Measurements from ENCODE around the gene CPSF7.
"Not testable (repeated sequence)": the region's sequence is repeated elsewhere in the genome, so short reads cannot be mapped to it uniquely, and the experiment has no call there.

CPSF7 gene

GRCh38 chr11:61429691-61430582 lies at the start of gene CPSF7, which contains the start of gene SDHAF2:
Gene CPSF7, minus strand, starts transcription at chr11:61429975. Its CDS starts 740 bp downstream, at chr11:61429235.
Gene SDHAF2, plus strand, starts transcription at chr11:61430124. Its CDS starts 23 bp downstream, at chr11:61430147.
- no peak for FAIRE-seq

GRCh38 chr11:61477727-61478148 lies 48.0 kb upstream of the CPSF7 start:
- FAIRE-seq: no peak

- FAIRE-seq: no peak
Observed at GRCh38 chr11:61477126-61477525, 47.4 kb upstream of the CPSF7 start.

- no peak for FAIRE-seq
Observed at GRCh38 chr11:61476371-61476770, 46.6 kb upstream of the CPSF7 start.

GRCh38 chr11:61475433-61475832 lies 45.7 kb upstream of the CPSF7 start:
- no peak for FAIRE-seq

GRCh38 chr11:61474013-61474643 lies 44.4 kb upstream of the CPSF7 start:
- no peak for FAIRE-seq

- FAIRE-seq: no peak
Observed at GRCh38 chr11:61473370-61474012, 43.7 kb upstream of the CPSF7 start.

GRCh38 chr11:61472868-61473267 lies 43.1 kb upstream of the CPSF7 start:
- no peak for FAIRE-seq

GRCh38 chr11:61472282-61472681 lies 42.5 kb upstream of the CPSF7 start:
- FAIRE-seq: no peak

- no peak for FAIRE-seq
Observed at GRCh38 chr11:61468002-61468401, 38.2 kb upstream of the CPSF7 start.

- FAIRE-seq: not testable (repeated sequence)
Observed at GRCh38 chr11:61467602-61468001, 37.8 kb upstream of the CPSF7 start.

GRCh38 chr11:61460986-61461385 lies 31.2 kb upstream of the CPSF7 start:
- no peak for FAIRE-seq

- no peak for FAIRE-seq
Observed at GRCh38 chr11:61460474-61460881, 30.7 kb upstream of the CPSF7 start.

- FAIRE-seq: no peak
Observed at GRCh38 chr11:61454520-61454919, 24.7 kb upstream of the CPSF7 start.

GRCh38 chr11:61453695-61454094 lies 23.9 kb upstream of the CPSF7 start:
- FAIRE-seq: no peak

GRCh38 chr11:61452825-61453224 lies 23.1 kb upstream of the CPSF7 start:
- no peak for FAIRE-seq

- no peak for FAIRE-seq
Observed at GRCh38 chr11:61448552-61448927, 18.8 kb upstream of the CPSF7 start.

GRCh38 chr11:61447601-61448551 lies 18.1 kb upstream of the CPSF7 start:
- FAIRE-seq: no peak

- no peak for FAIRE-seq
Observed at GRCh38 chr11:61446211-61446651, 16.5 kb upstream of the CPSF7 start.

GRCh38 chr11:61445516-61445915 lies 15.7 kb upstream of the CPSF7 start:
- FAIRE-seq: no peak

GRCh38 chr11:61442616-61443015 lies 12.8 kb upstream of the CPSF7 start:
- FAIRE-seq: no peak

GRCh38 chr11:61439615-61440014 lies 9.8 kb upstream of the CPSF7 start:
- no peak for FAIRE-seq

Data from A204.1 (cell line).